Right lobe of liver (tissue), 6 donors: ENCODE measurements around the gene TRNAU1AP. TPM values are rescaled to one million over a fixed set of nuclear protein-coding genes. Genes with fewer than 3 reads are reported as not detected.

Experiments used
- ATAC-seq, 4 donors: fragments of 200-7000 bp; cut with Tn5 transposase; one replicate each; pipeline ENCODE4 v1.9.1; 2020; ENCODE audit warnings: mild to moderate bottlenecking in 4 of 4, moderate library complexity in 4 of 4
- DNase-seq, 3 donors: peaks; one replicate each; pipeline ENCODE4 v3.0.0-alpha.2; 2020
- H3K27ac ChIP-seq, 3 donors: fragments of 200-600 bp; one replicate each; pipeline ENCODE4 v1.8.0; 2022
- H3K27me3 ChIP-seq, 2 donors: fragments of 200-600 bp; one replicate each; pipeline ENCODE4 v1.8.0; 2022
- H3K36me3 ChIP-seq, 4 donors: fragments of 200-600 bp; sonication (generic) in 1 of 4; one replicate each; pipeline versions ENCODE4 v1.5.1 to v1.8.0; 2017 to 2022; ENCODE audit warnings: control low read depth in 1 of 4
- H3K4me1 ChIP-seq, 4 donors: fragments of 200-600 bp; sonication (generic) in 1 of 4; one replicate each; pipeline versions ENCODE4 v1.5.1 to v1.8.0; 2017 to 2022; ENCODE audit warnings: control low read depth in 1 of 4
- H3K4me3 ChIP-seq, 3 donors: fragments of 200-600 bp; one replicate each; pipeline ENCODE4 v1.8.0; 2022
- H3K9me3 ChIP-seq, 4 donors: fragments of 200-600 bp; sonication (generic) in 1 of 4; one replicate each; pipeline versions ENCODE4 v1.5.1 to v1.8.0; 2017 to 2022; ENCODE audit warnings: control low read depth in 1 of 4
- CTCF ChIP-seq, 4 donors: fragments of 200-600 bp in 3 of 4; fragments of 450-650 bp in 1 of 4; IDR thresholded peaks; one replicate each; pipeline versions ENCODE4 v1.5.1 to v1.8.0; 2016 to 2022; ENCODE audit warnings: antibody characterized with exemption in 4 of 4, mild to moderate bottlenecking in 2 of 4
- POLR2A ChIP-seq: fragments of 450-650 bp; IDR thresholded peaks from one replicate; pipeline ENCODE4 v1.6.1; 2017; ENCODE audit warnings: antibody characterized with exemption, mild to moderate bottlenecking
- whole genome bisulfite sequencing: methylation state at CpG from one replicate; pipeline ENCODE4 v1.1.6; 2018; ENCODE audit warnings: low coverage, low lambda C conversion rate; ENCODE audit not compliant: insufficient coverage; ENCODE audit errors: missing lambda C conversion rate; 5-methylcytosine and 5-hydroxymethylcytosine counted together
- intact Hi-C, 2 donors: fragments of 100-400 bp; cut with DNase I; formaldehyde crosslinking; loops; one replicate each; pipeline versions ENCODE4 v1.11.2 to v1.14.1; 2022
- small RNA-seq, 2 experiments: library from RNA; depleted of rRNA; stranded (forward); fragments of <200 nt; gene quantifications; one replicate each; pipeline ENCODE3, GENCODE V24; 2016
- total RNA-seq, 6 experiments: library from RNA; depleted of rRNA in 2 of 6; stranded (reverse); fragments of >200 nt in 2 of 6; fragmentation: NEBNext Ultra II Directional in 3 of 6; extraction: Animal tissue kit (Norgen Biotek cat#: 25700) in 3 of 6; gene quantifications; one replicate each; pipeline versions ENCODE4 v1.1.0 to v1.2.4, GENCODE V29; 2016 to 2023
- donor health status: DM: no; HTN: yes; CAD: no.
- donor health status: DM: no; HTN: no; CAD: no.
- donor health status: DM: no; HTN: no; CAD: no.
- donor health status: DM: no; HTN: yes; CAD: no.
- donor health status: DM: no; HTN: yes; CAD: no.

TRNAU1AP gene
- total RNA-seq, 6 experiments from 2014 or later, result 5.2 to 14.8 (median 7.3) TPM

DNA sequence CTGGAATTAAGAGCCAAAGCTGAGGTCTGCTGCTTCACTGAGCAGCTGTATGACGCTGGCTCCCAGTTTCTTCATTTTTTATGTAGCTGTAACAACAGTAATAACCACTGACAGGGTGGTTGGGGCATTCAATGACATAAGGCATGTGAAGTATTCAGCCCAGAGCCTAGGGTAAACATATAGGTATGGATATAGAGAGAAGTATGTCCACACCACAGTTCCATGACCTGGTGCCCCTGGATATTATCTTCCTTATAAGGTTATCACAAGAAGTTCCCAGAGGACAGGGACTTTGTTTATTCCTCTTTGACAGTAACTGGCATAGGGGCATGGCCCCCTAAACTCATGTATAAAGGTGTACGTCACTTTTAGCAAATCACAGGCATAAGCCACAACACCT, 53.9 kb downstream of the TRNAU1AP start:
- intact Hi-C loops, result no loop called here
- TF ChIP-seq CTCF (IDR thresholded peaks at IDR 0.05) (no peak), POLR2A (no peak)
- no peak overlapping the region for H3K4me3 ChIP-seq

GRCh38 chr1:28613175-28613574, 60.3 kb downstream of the TRNAU1AP start:
- WGBS, result 80% methylated on average over 2 of the region's 5 CpGs
- peaks cover 0 to 56% (median 7%) of the 10 kb centered on the region in 4 donors for H3K36me3 ChIP-seq
- TF ChIP-seq POLR2A, result no peak
- no peak for TF ChIP-seq CTCF (IDR thresholded peaks at IDR 0.05)

More for the DNA sequence above, 53.9 kb downstream of the TRNAU1AP start:
- 100% methylated on average over 1 of the region's 2 CpGs for WGBS
- Histone ChIP-seq H3K9me3 (no peaks in the 10 kb centered on the region), H3K36me3 (peaks cover 0 to 59% (median 12%) of the 10 kb centered on the region in 4 donors), H3K27me3 (no peaks in the 10 kb centered on the region), H3K4me1 (no peaks in the 10 kb centered on the region), H3K27ac (no peak overlapping the region)
- ATAC-seq (no peak), DNase-seq (no peak)

More at GRCh38 chr1:28613175-28613574, 60.3 kb downstream of the TRNAU1AP start:
- intact Hi-C loops, result no loop called here
- ATAC-seq (no peak), DNase-seq (no peak)
- H3K4me1 ChIP-seq, result no peaks in the 10 kb centered on the region
- H3K9me3 ChIP-seq, result no peaks in the 10 kb centered on the region
- no peaks in the 10 kb centered on the region for H3K27me3 ChIP-seq
- H3K4me3 ChIP-seq, result no peak overlapping the region
- H3K27ac ChIP-seq, result no peak overlapping the region

Small RNA genes lying within 50 kb of the gene (small RNA-seq; reads per million reads assigned to genes)
- 0 reads per million in 2 experiments for gene SNORA16A
- gene SNORA44, result 0 reads per million in 2 experiments
- 0 reads per million in 2 experiments for gene SNORA61
- 0 reads per million in 2 experiments for gene SNORA73A
- gene SNORA73B, result 12.2 to 25.2 reads per million in 2 experiments
- 89,015 to 96,696 reads per million in 2 experiments for gene SNORD99

Other genes with a start within 250 kb of the TRNAU1AP start
- 10 to 100 TPM in 4 of 6 experiments, 1 to 10 TPM in 2; 9.1 to 16.4 (median 11.8) TPM for gene MED18, start 224.0 kb upstream of the TRNAU1AP start, total RNA-seq
- 10 to 100 TPM; 16.1 to 25.8 (median 23.3) TPM for gene PHACTR4, start 183.3 kb upstream of the TRNAU1AP start, total RNA-seq
- gene RCC1, start 47.0 kb upstream of the TRNAU1AP start, total RNA-seq, result 10 to 100 TPM in 5 of 6 experiments, 1 to 10 TPM in 1; 9.5 to 29.6 (median 18.0) TPM
- gene RAB42, start 39.2 kb downstream of the TRNAU1AP start, total RNA-seq, result 10 to 100 TPM in 1 of 6 experiments, 1 to 10 TPM in 2, under 1 TPM in 3; 0.28 to 12.0 (median 1.2) TPM
- 10 to 100 TPM in 4 of 6 experiments, 1 to 10 TPM in 2; 7.8 to 12.0 (median 10.3) TPM for gene TAF12, start 90.0 kb downstream of the TRNAU1AP start, total RNA-seq
- not detected for gene RNU11, start 95.5 kb downstream of the TRNAU1AP start, total RNA-seq
- 1 to 10 TPM; 2.8 to 5.7 (median 4.6) TPM for gene GMEB1, start 115.7 kb downstream of the TRNAU1AP start, total RNA-seq
- gene YTHDF2, start 183.9 kb downstream of the TRNAU1AP start, total RNA-seq, result 10 to 100 TPM; 21.8 to 43.2 (median 31.7) TPM